Measurements from ENCODE around the gene PTPRM.

PTPRM gene

DNA sequence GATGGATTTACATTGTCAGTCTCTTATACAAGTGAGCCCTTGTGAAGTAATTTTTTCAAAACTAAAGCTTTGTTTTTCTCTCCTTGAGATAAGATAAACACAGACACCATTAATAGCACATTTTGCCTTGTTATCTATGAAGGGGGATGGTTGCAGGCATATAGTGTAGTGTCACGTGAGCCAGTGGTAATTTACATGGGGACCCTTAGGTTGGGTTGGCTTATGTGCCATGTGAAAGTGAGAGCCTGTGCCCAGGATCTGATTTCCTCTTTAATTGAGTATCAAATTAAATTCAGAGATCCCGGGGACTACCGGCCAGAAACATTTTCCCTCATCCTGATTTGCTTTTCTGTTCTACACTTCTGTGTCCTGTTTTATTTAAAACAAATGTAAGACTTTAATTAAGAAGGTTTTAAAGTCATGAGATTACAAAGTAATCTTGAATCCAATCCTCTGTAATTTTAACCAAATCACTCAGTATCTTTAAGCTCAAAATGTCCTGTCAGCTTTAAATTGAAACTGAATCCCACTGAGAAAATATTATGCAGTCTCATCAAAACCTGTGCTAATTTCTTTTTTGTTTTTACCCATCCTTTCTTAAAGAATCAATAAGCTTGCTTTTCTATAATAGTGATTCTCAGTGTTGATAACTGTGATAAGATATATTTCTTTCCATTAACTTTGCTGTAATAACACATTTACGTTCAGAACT is 63.8 kb downstream of the PTPRM start:
- no peak for DNase-seq

DNA sequence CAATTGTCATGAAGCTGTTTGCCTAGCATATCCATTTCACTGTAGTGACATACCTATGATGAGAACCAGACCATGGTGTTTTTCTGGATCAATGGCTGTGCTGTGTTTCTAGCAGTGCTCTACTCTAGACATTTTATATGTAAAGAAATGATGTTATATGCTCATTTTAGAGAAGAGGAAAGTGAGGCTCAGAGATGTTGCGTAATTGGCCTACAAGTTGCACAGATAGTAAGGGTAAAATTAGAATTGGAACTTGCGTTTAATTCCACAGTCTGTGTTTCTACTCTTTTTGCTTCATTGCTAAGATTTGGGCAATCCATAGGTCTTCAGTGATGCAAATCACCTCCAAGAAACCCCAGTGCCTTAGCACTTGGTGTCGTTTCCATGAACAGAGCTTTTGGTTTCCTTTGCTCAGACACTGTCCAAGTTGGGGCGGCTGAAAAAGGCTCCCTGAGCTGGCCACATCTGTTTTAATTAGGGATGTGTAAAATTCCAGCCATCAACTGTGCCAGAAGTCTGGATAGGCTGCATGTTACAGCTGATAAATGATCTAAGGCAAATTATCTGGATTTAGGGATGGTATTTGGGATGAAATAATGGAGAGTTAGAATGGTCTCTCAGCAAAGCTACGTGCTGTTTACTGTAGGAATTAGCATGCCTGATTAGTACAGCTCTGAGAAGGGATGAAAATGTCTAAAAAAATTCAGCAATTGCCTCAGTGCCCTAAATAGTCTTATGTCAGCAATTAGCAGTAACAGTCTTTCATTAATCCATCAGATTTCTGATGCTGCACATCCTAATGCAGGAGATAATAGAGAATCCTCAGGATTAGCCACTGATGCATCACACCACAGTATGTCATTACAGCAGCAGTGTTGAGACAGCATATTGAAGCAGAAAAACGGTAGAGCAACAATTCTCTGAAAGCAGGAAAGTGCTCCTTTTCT is 65.3 kb downstream of the PTPRM start:
- DNase-seq: no peak

- DNase-seq: no peak
Measured at GRCh38 chr18:7633171-7633570, 66.1 kb downstream of the PTPRM start.

DNA sequence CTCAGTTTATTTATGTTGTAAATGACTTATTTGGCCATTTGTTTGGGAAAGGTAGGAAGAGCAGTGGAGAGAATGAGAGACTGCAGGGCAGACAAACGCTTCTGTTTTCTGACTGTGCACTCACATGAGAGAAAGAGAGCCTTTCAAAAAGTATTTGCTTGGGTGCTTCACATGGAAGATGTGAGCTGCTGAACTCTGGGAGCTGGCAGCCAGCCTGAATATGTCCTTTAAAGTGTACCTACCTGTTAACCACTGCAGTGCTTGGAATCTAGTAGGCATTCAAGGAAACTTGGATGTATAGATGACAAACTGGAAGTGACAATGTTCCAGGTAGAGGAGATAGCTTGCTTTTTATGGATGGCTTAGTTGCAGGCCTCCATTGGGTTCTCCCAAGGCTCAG is 68.8 kb downstream of the PTPRM start:
- no peak for DNase-seq

DNA sequence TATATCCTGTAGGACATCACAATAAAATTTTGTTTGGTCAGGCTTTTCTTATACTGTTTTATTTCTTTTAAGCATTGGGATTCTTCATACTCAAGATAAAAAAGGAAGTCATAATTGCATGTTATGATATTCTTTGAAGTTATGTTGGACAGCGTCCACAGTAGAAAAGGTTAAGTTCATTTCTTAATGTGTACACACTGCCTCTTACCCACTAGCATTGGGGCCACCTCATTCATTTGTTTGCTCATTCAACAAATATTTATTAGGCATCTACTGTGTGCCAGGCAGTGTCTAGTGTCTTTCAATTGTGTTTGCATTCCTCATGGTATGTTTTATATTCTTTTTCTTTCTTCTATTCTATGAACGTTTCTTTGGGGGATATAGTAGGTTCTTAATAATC is 70.2 kb downstream of the PTPRM start:
- DNase-seq: no peak

DNA sequence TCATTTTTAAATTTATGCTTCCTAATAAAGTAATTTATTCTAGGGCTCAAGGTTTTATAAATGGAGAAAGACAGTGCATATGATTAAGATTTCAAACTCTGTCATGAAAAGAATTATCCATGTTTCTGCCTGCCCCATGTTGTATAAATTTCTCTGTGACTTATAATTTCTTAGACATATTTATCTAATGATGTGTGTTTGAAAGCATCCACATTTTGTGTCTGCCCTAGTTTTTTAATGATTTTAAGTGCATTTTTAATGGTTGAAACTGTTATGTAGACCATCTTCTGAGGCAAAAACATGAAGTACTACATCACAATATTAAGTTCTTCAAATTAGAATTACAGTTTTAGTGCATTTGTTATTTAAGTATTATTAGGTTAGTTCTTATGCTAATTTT is 71.2 kb downstream of the PTPRM start:
- DNase-seq: no peak

- DNase-seq: no peak
Measured at GRCh38 chr18:7641813-7642212, 74.7 kb downstream of the PTPRM start.

DNA sequence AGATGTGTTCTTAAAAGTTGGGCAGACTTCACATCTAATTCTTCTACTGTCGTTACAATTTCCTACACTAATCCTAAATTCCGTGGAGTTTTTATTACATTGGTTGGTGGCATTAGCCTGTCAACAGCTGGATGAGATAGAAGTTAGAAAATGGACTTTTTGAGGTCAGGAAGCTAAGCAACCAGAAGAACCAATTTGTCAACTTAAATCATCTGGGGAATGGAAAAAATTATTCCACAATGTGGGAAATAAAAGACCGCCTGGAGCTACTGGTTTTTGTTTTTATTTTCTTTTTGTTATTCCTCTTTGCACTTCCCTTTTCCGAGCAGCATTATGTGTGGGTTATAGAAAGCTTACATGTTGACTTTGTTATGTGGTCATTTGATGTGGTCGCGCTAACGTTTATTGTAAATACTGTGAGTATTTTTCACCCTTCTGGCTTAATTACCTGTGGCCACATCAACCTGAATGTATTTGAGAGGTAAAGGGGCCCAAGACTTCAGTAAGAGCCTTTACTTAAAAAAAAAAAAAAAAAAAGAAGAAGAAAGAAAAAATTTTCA is 75.3 kb downstream of the PTPRM start:
- no peak for DNase-seq

GRCh38 chr18:7645756-7646155 is 78.6 kb downstream of the PTPRM start:
- peak; percentile 42 for DNase-seq

- no peak for DNase-seq
Measured at GRCh38 chr18:7646174-7646886, 79.2 kb downstream of the PTPRM start.

DNA sequence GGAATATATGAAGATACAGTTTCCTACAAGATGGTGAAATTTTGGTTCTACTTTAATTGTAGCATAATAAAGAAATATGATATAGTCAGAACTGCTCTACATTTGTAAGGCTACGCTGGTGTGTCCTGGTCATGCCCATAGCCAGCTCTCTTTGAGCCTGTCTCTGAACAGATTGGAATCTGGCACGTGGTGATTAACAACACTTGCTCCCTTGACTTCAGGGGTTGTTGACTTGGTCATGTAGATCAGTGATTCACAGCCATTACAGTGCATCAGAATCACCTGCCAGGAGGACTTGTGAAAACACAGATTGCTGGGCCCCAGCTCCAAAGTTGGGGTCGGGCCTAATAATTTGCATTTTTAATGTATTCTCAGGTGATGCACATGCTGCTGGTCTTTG is 80.4 kb downstream of the PTPRM start:
- no peak for DNase-seq

- DNase-seq: no peak
Measured at GRCh38 chr18:7657050-7657449, 89.9 kb downstream of the PTPRM start.

GRCh38 chr18:7657937-7658336 is 90.8 kb downstream of the PTPRM start:
- no peak for DNase-seq

- no peak for DNase-seq
Measured at GRCh38 chr18:7658701-7659100, 91.6 kb downstream of the PTPRM start.

DNA sequence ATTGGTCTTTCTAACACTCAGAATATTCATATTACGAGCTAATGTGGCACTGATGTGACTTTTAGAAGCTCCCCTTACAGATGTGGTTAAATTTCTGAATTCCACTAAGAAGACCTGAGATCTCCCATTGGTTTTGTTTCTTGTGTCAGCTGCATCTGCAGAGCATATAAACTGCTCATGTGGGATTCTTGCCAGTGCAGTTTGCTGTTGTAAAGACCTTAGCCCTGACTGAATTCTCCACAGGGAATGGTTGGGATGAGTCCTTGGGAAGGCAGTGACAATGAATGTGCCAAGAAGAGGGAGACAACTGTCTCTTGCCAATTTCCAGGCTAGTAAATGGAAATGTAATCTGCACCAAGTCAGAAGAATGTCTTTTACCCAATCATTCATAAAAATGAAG is 94.1 kb downstream of the PTPRM start:
- DNase-seq: no peak

GRCh38 chr18:7662866-7663265 is 95.8 kb downstream of the PTPRM start:
- no peak for DNase-seq

GRCh38 chr18:7663366-7664312 is 96.5 kb downstream of the PTPRM start:
- no peak for DNase-seq

- no peak for DNase-seq
Measured at GRCh38 chr18:7666195-7666776, 99.2 kb downstream of the PTPRM start.

DNA sequence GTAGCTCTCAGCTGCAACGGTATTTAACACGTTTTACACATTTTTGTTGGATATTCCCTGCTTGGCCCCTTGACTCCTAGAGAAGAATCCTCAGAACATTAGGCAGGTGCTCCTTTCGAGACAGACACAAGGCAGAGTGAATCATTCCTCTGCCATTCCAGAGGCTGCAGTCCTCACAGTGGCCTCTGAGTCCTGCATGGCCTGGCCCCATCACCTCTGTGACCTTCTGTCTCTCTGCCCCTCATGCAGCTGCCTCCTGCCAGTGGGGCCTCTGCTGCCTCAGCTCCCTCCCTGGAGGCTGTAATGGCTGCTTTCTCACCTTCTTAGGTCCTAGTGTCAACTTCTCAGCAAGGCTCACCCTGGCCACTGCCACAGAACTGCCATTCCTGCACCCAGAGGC is 101.3 kb downstream of the PTPRM start:
- DNase-seq: no peak

GRCh38 chr18:7669361-7669760 is 102.2 kb downstream of the PTPRM start:
- DNase-seq: no peak

- no peak for DNase-seq
Measured at GRCh38 chr18:7671105-7671504, 104.0 kb downstream of the PTPRM start.
